BE2C (cell line): ENCODE measurements around the gene VRK1.
A peak's percentile ranks its signal among the peaks of the same experiment; 100 is the strongest.
"Not testable (repeated sequence)": the region's sequence is repeated elsewhere in the genome, so short reads cannot be mapped to it uniquely, and the experiment has no call there.

ENCODE experiments used
- DNase-seq: peaks from one replicate; pipeline ENCODE4 v3.0.0-alpha.2; 2020
- H3K27me3 ChIP-seq: fragments of 250-450 bp; sonication (Bioruptor Pico); 2 replicates; pipeline ENCODE4 v1.5.1; 2020; ENCODE audit warnings: mild to moderate bottlenecking
- H3K36me3 ChIP-seq: fragments of 250-450 bp; sonication (Bioruptor Pico); 2 replicates; pipeline ENCODE4 v1.5.1; 2020; ENCODE audit warnings: mild to moderate bottlenecking
- H3K4me1 ChIP-seq: fragments of 250-450 bp; sonication (Bioruptor Pico); 2 replicates; pipeline ENCODE4 v1.5.1; 2020
- H3K4me3 ChIP-seq: 2 replicates; pipeline ENCODE4 v1.5.1; 2011; ENCODE audit warnings: low read depth, low read length
- H3K9me3 ChIP-seq: fragments of 250-450 bp; sonication (Bioruptor Pico); 2 replicates; pipeline ENCODE4 v1.5.1; 2020
- CTCF ChIP-seq: IDR thresholded peaks from 2 replicates; pipeline ENCODE4 v1.5.1; 2012; ENCODE audit warnings: mild to moderate bottlenecking, low read depth, low read length

Gene VRK1

GRCh38 chr14:96876747-96877146, 79.6 kb downstream of the VRK1 start:
- no peak for DNase-seq
- TF ChIP-seq CTCF = no peak
- H3K9me3 ChIP-seq = no peaks in the 10 kb centered on the region
- H3K36me3 ChIP-seq = peaks cover 4% of the 10 kb centered on the region
- H3K4me3 ChIP-seq = no peak overlapping the region
- H3K4me1 ChIP-seq = no peaks in the 10 kb centered on the region
- no peaks in the 10 kb centered on the region for H3K27me3 ChIP-seq

GRCh38 chr14:96881713-96882112, 84.5 kb downstream of the VRK1 start:
- Histone ChIP-seq H3K4me1 (peaks cover 8% of the 10 kb centered on the region), H3K4me3 (no peak overlapping the region), H3K36me3 (no peaks in the 10 kb centered on the region; the same call in none of the 2 replicates), H3K27me3 (no peaks in the 10 kb centered on the region), H3K9me3 (no peaks in the 10 kb centered on the region)
- no peak for DNase-seq
- no peak for TF ChIP-seq CTCF

GRCh38 chr14:96883974-96884373, 86.8 kb downstream of the VRK1 start:
- not testable (repeated sequence) for H3K4me3 ChIP-seq, H3K36me3 ChIP-seq, H3K27me3 ChIP-seq, H3K9me3 ChIP-seq, DNase-seq
- H3K4me1 ChIP-seq = peaks cover 25% of the 10 kb centered on the region

GRCh38 chr14:96888158-96888557, 91.0 kb downstream of the VRK1 start:
- no peaks in the 10 kb centered on the region; the same call in 1 of the 2 replicates for H3K36me3 ChIP-seq
- no peak for DNase-seq
- no peaks in the 10 kb centered on the region for H3K27me3 ChIP-seq
- H3K9me3 ChIP-seq = no peaks in the 10 kb centered on the region
- TF ChIP-seq CTCF = no peak
- H3K4me3 ChIP-seq = no peak overlapping the region
- H3K4me1 ChIP-seq = peaks cover 30% of the 10 kb centered on the region

- TF ChIP-seq CTCF = no peak
- Histone ChIP-seq H3K4me1 (peaks cover 30% of the 10 kb centered on the region), H3K36me3 (no peaks in the 10 kb centered on the region; the same call in 1 of the 2 replicates), H3K4me3 (peak overlapping the region; percentile 48), H3K27me3 (no peaks in the 10 kb centered on the region), H3K9me3 (no peaks in the 10 kb centered on the region)
- DNase-seq = peak; percentile 30
Observed at GRCh38 chr14:96888593-96888992, 91.4 kb downstream of the VRK1 start.

GRCh38 chr14:96889091-96889490, 91.9 kb downstream of the VRK1 start:
- Histone ChIP-seq H3K36me3 (no peaks in the 10 kb centered on the region), H3K4me1 (peaks cover 30% of the 10 kb centered on the region), H3K9me3 (no peaks in the 10 kb centered on the region), H3K27me3 (no peaks in the 10 kb centered on the region), H3K4me3 (peak overlapping the region; percentile 48)
- TF ChIP-seq CTCF = no peak
- peak; percentile 56 for DNase-seq

- no peaks in the 10 kb centered on the region for H3K36me3 ChIP-seq
- DNase-seq = no peak
- peaks cover 16% of the 10 kb centered on the region for H3K4me1 ChIP-seq
- no peaks in the 10 kb centered on the region for H3K27me3 ChIP-seq
- no peak overlapping the region for H3K4me3 ChIP-seq
- no peaks in the 10 kb centered on the region for H3K9me3 ChIP-seq
- no peak for TF ChIP-seq CTCF
Observed at GRCh38 chr14:96893966-96894622, 96.9 kb downstream of the VRK1 start.
